ENCODE results near the gene KIAA0586. TPM values are rescaled to one million over a fixed set of nuclear protein-coding genes. Genes with fewer than 3 reads are reported as not detected.

The KIAA0586 gene
- total and polyA plus RNA-seq, 10 of the 15 experiments (the other 5 are each of a cell fraction or from before 2014, with no cell fraction given) = 7.1 to 27.6 (median 19.1) TPM

- TF ChIP-seq KLF5 (IDR thresholded peaks at IDR 0.05; ENCODE audit: partially characterized antibody) = peak; percentile 97
- no peak for TF ChIP-seq YBX1 (IDR thresholded peaks at IDR 0.05)
- no peak for TF ChIP-seq HDAC6 (IDR thresholded peaks at IDR 0.05; ENCODE audit: unreplicated experiment)
- no peak for TF ChIP-seq EED (IDR thresholded peaks at IDR 0.05; ENCODE audit: low read depth)
- TF ChIP-seq CUX1 (IDR thresholded peaks at IDR 0.05; ENCODE audit: insufficient replicate concordance, low read depth, low read length) = no peak
- no peak; the same call in 1 of the 2 replicates for TF ChIP-seq TCF12 (IDR thresholded peaks at IDR 0.05; ENCODE audit: low read depth, low read length)
- no peak for TF ChIP-seq CEBPB (IDR thresholded peaks at IDR 0.05; ENCODE audit: borderline replicate concordance in 1 of 2, low read depth in 2 of 2, low read length in 2 of 2)
- TF ChIP-seq ZBED1 (IDR thresholded peaks at IDR 0.05; ENCODE audit: borderline replicate concordance) = no peak
- TF ChIP-seq RAD21 (IDR thresholded peaks at IDR 0.05; ENCODE audit: insufficient read depth, low read depth, low read length) = no peak
- no peak for TF ChIP-seq PRDM15 (CRISPR knock-in tag; IDR thresholded peaks at IDR 0.05)
- TF ChIP-seq RB1 (IDR thresholded peaks at IDR 0.05; ENCODE audit: borderline replicate concordance) = 0 out of 2 replicates have a peak, but pooled peaks have one; percentile 48
- no peak for TF ChIP-seq RFX5 (IDR thresholded peaks at IDR 0.05; ENCODE audit: low read depth, low read length)
- no peak for TF ChIP-seq SMARCA5 (IDR thresholded peaks at IDR 0.05)
- TF ChIP-seq BCL3 (IDR thresholded peaks at IDR 0.05; ENCODE audit: borderline replicate concordance, insufficient read depth, low read depth, low read length, poor library complexity, severe bottlenecking) = no peak
- no peak for TF ChIP-seq ESRRA (IDR thresholded peaks at IDR 0.05; ENCODE audit: low read length)
- TF ChIP-seq MYC (IDR thresholded peaks at IDR 0.05; ENCODE audit: insufficient read depth, insufficient read length, insufficient replicate concordance, low read length, severe bottlenecking) = no peak
- no peak; the same call in 1 of the 2 replicates for TF ChIP-seq MYB (IDR thresholded peaks at IDR 0.05; ENCODE audit: borderline replicate concordance, low read depth, low read length)
- TF ChIP-seq CHD1 (IDR thresholded peaks at IDR 0.05; ENCODE audit: low read depth, low read length) = peak; percentile 94; the same call in 1 of the 2 replicates
Measured at GRCh38 chr14:58427281-58428117, at the start of gene KIAA0586, which contains the start of gene TIMM9 (continued).

All from GM12878 (cell line).